Osteocyte (in vitro differentiated cells): ENCODE measurements around the gene MED10. TPM values are rescaled to one million over a fixed set of nuclear protein-coding genes. Genes with fewer than 3 reads are reported as not detected.

Experiments used
- DNase-seq: peaks from one replicate; pipeline ENCODE4 v3.0.0; 2021; ENCODE audit warnings: mixed read lengths; ENCODE audit not compliant: unreplicated experiment; ENCODE audit errors: extremely low spot score
- H3K27ac Mint-ChIP-seq: one replicate; pipeline ENCODE4 v1.8.0; 2021; ENCODE audit warnings: mild to moderate bottlenecking, mixed read lengths; ENCODE audit not compliant: unreplicated experiment
- H3K27me3 Mint-ChIP-seq: one replicate; pipeline ENCODE4 v1.8.0; 2021; ENCODE audit warnings: mixed read lengths; ENCODE audit not compliant: unreplicated experiment
- H3K36me3 Mint-ChIP-seq: one replicate; pipeline ENCODE4 v1.8.0; 2021; ENCODE audit warnings: mixed read lengths; ENCODE audit not compliant: unreplicated experiment
- H3K4me1 Mint-ChIP-seq: one replicate; pipeline ENCODE4 v1.8.0; 2021; ENCODE audit warnings: mixed read lengths; ENCODE audit not compliant: unreplicated experiment
- H3K4me3 Mint-ChIP-seq: one replicate; pipeline ENCODE4 v1.8.0; 2021; ENCODE audit warnings: mild to moderate bottlenecking, moderate library complexity, mixed read lengths; ENCODE audit not compliant: unreplicated experiment
- H3K9me3 Mint-ChIP-seq: one replicate; pipeline ENCODE4 v1.8.0; 2021; ENCODE audit warnings: mixed read lengths; ENCODE audit not compliant: unreplicated experiment
- CTCF ChIP-seq: fragments of 200-600 bp; sonication (generic); IDR thresholded peaks from 2 replicates; pipeline ENCODE4 v1.5.0; 2021; ENCODE audit warnings: antibody characterized with exemption, mild to moderate bottlenecking, moderate library complexity
- total RNA-seq: library from RNA; stranded (reverse); gene quantifications from 2 replicates; pipeline ENCODE4 v1.2.1, GENCODE V29; 2021

The MED10 gene
- total RNA-seq, 1 donor from 2014 or later: 28.2 TPM

GRCh38 chr5:6399980-6400910 lies 21.9 kb upstream of the MED10 start:
- H3K9me3 Mint-ChIP-seq: no peaks in the 10 kb centered on the region
- H3K27ac Mint-ChIP-seq: no peak overlapping the region
- no peak for TF ChIP-seq CTCF
- no peaks in the 10 kb centered on the region for H3K36me3 Mint-ChIP-seq
- no peaks in the 10 kb centered on the region for H3K4me1 Mint-ChIP-seq
- H3K27me3 Mint-ChIP-seq: peaks cover 9% of the 10 kb centered on the region
- H3K4me3 Mint-ChIP-seq: no peak overlapping the region
- peak; percentile 65 for DNase-seq

GRCh38 chr5:6398570-6399230 lies 20.4 kb upstream of the MED10 start:
- H3K4me1 Mint-ChIP-seq: no peaks in the 10 kb centered on the region
- H3K4me3 Mint-ChIP-seq: no peak overlapping the region
- H3K9me3 Mint-ChIP-seq: no peaks in the 10 kb centered on the region
- no peak overlapping the region for H3K27ac Mint-ChIP-seq
- DNase-seq: peak; percentile 69
- H3K27me3 Mint-ChIP-seq: peaks cover 9% of the 10 kb centered on the region
- no peaks in the 10 kb centered on the region for H3K36me3 Mint-ChIP-seq
- no peak for TF ChIP-seq CTCF

- Mint-ChIP-seq H3K4me3 (no peak overlapping the region), H3K9me3 (no peaks in the 10 kb centered on the region), H3K4me1 (no peaks in the 10 kb centered on the region), H3K27me3 (peaks cover 16% of the 10 kb centered on the region), H3K36me3 (no peaks in the 10 kb centered on the region), H3K27ac (no peak overlapping the region)
- peak; percentile 59 for DNase-seq
- no peak for TF ChIP-seq CTCF
These were observed 19.4 kb upstream of the MED10 start for GRCh38 chr5:6397536-6398269.

- Mint-ChIP-seq H3K36me3 (no peaks in the 10 kb centered on the region), H3K27ac (no peak overlapping the region), H3K27me3 (peaks cover 20% of the 10 kb centered on the region), H3K4me3 (no peak overlapping the region), H3K9me3 (no peaks in the 10 kb centered on the region), H3K4me1 (no peaks in the 10 kb centered on the region)
- no peak for TF ChIP-seq CTCF
- peak; percentile 82 for DNase-seq
These were observed 18.6 kb upstream of the MED10 start for GRCh38 chr5:6396836-6397535.
